H9 (cell line): ENCODE measurements around the gene ARHGAP8. TPM values are rescaled to one million over a fixed set of nuclear protein-coding genes. Genes with fewer than 3 reads are reported as not detected.

Source experiments
- DNase-seq: peaks from one replicate; pipeline ENCODE4 v3.0.0-alpha.2; 2017
- H2AFZ ChIP-seq: one replicate; pipeline ENCODE4 v1.6.1; 2013; ENCODE audit warnings: mild to moderate bottlenecking, low read length, control low read depth, moderate library complexity
- H2AK5ac ChIP-seq: 2 replicates; pipeline ENCODE4 v1.6.1; 2013; ENCODE audit warnings: low read length, control low read depth, mixed read lengths; ENCODE audit not compliant: insufficient read length
- H2BK120ac ChIP-seq: one replicate; pipeline ENCODE4 v1.6.1; 2013; ENCODE audit warnings: low read depth, mild to moderate bottlenecking, low read length, control low read depth, inconsistent platforms; ENCODE audit not compliant: poor library complexity, severe bottlenecking
- H2BK12ac ChIP-seq: 2 replicates; pipeline ENCODE4 v1.6.1; 2013; ENCODE audit warnings: low read length, control low read depth, mixed read lengths, low read depth; ENCODE audit not compliant: insufficient read length
- H2BK15ac ChIP-seq: 2 replicates; pipeline ENCODE4 v1.6.1; 2013; ENCODE audit warnings: low read depth, low read length, control low read depth
- H2BK20ac ChIP-seq: one replicate; pipeline ENCODE4 v1.6.1; 2013; ENCODE audit warnings: low read depth, mild to moderate bottlenecking, low read length, control low read depth, inconsistent platforms; ENCODE audit not compliant: poor library complexity, severe bottlenecking
- H2BK5ac ChIP-seq: 2 replicates; pipeline ENCODE4 v1.6.1; 2013; ENCODE audit warnings: low read length, control low read depth, mixed read lengths; ENCODE audit not compliant: insufficient read length
- H3K14ac ChIP-seq: 2 replicates; pipeline ENCODE4 v1.6.1; 2013; ENCODE audit warnings: low read length, control low read depth; ENCODE audit not compliant: insufficient read depth
- H3K18ac ChIP-seq: 2 replicates; pipeline ENCODE4 v1.6.1; 2013; ENCODE audit warnings: low read depth, mild to moderate bottlenecking, mixed read lengths, low read length, control low read depth; ENCODE audit not compliant: insufficient read length
- H3K23ac ChIP-seq: 2 replicates; pipeline ENCODE4 v1.6.1; 2013; ENCODE audit warnings: low read length, control low read depth, mixed read lengths, low read depth; ENCODE audit not compliant: insufficient read length
- H3K23me2 ChIP-seq: 2 replicates; pipeline ENCODE4 v1.6.1; 2013; ENCODE audit warnings: low read depth, mild to moderate bottlenecking, mixed read lengths, low read length, control low read depth; ENCODE audit not compliant: insufficient read length, poor library complexity, severe bottlenecking
- H3K27ac ChIP-seq: 2 replicates; pipeline ENCODE4 v1.5.1; 2013; ENCODE audit warnings: low read length, control low read depth, mixed read lengths, low read depth; ENCODE audit not compliant: insufficient read length
- H3K27me3 ChIP-seq: 2 replicates; pipeline ENCODE4 v1.6.1; 2013; ENCODE audit warnings: low read length, control low read depth, inconsistent platforms; ENCODE audit not compliant: insufficient read depth
- H3K4ac ChIP-seq: 2 replicates; pipeline ENCODE4 v1.6.1; 2013; ENCODE audit warnings: low read depth, mild to moderate bottlenecking, control low read depth, inconsistent platforms, low read length, moderate library complexity
- H3K4me1 ChIP-seq: 2 replicates; pipeline ENCODE4 v1.6.1; 2013; ENCODE audit warnings: low read length, control low read depth, inconsistent platforms; ENCODE audit not compliant: insufficient read depth
- H3K4me2 ChIP-seq: 2 replicates; pipeline ENCODE4 v1.6.1; 2013; ENCODE audit warnings: low read length, control low read depth, mixed read lengths; ENCODE audit not compliant: insufficient read length, insufficient read depth
- H3K56ac ChIP-seq: 2 replicates; pipeline ENCODE4 v1.6.1; 2013; ENCODE audit warnings: low read depth, mild to moderate bottlenecking, mixed read lengths, low read length, control low read depth; ENCODE audit not compliant: insufficient read length
- H3K79me1 ChIP-seq: 2 replicates; pipeline ENCODE4 v1.6.1; 2013; ENCODE audit warnings: low read depth, mild to moderate bottlenecking, moderate library complexity, low read length, control low read depth, inconsistent platforms; ENCODE audit not compliant: insufficient read depth, poor library complexity, severe bottlenecking
- H3K79me2 ChIP-seq: 2 replicates; pipeline ENCODE4 v1.6.1; 2013; ENCODE audit warnings: low read length, control low read depth, inconsistent platforms; ENCODE audit not compliant: insufficient read depth
- H3K9ac ChIP-seq: 2 replicates; pipeline ENCODE4 v1.6.1; 2013; ENCODE audit warnings: low read length, control low read depth, mixed read lengths; ENCODE audit not compliant: insufficient read length; ENCODE audit errors: extremely low read depth
- H3K9me3 ChIP-seq: one replicate; pipeline ENCODE4 v1.6.1; 2013; ENCODE audit warnings: low read depth, low read length, inconsistent platforms; ENCODE audit not compliant: control insufficient read depth
- H3T11ph ChIP-seq: one replicate; pipeline ENCODE4 v1.6.1; 2013; ENCODE audit warnings: mild to moderate bottlenecking, low read length, control low read depth, inconsistent platforms
- H4K20me1 ChIP-seq: one replicate; pipeline ENCODE4 v1.6.1; 2013; ENCODE audit not compliant: control insufficient read depth, insufficient read length, insufficient read depth
- H4K5ac ChIP-seq: 2 replicates; pipeline ENCODE4 v1.6.1; 2013; ENCODE audit warnings: low read depth, mild to moderate bottlenecking, mixed read lengths, low read length, control low read depth; ENCODE audit not compliant: insufficient read length
- H4K8ac ChIP-seq: replicated peaks from 2 replicates; pipeline ENCODE4 v1.6.1; 2013; ENCODE audit warnings: low read length, control low read depth, mixed read lengths, low read depth; ENCODE audit not compliant: insufficient read length
- H4K91ac ChIP-seq: 2 replicates; pipeline ENCODE4 v1.6.1; 2013; ENCODE audit warnings: low read depth, mild to moderate bottlenecking, moderate library complexity, mixed read lengths, low read length, control low read depth; ENCODE audit not compliant: insufficient read length
- H3K27ac Mint-ChIP-seq, 3 experiments: 2 replicates in 2 of 3; 3 replicates in 1 of 3; pipeline ENCODE4 v1.8.0; 2020 to 2021; ENCODE audit warnings: mixed read lengths in 3 of 3, mild to moderate bottlenecking in 1 of 3, moderate library complexity in 1 of 3
- H3K27me3 Mint-ChIP-seq: 2 replicates; pipeline ENCODE4 v1.8.0; 2021; ENCODE audit warnings: low read depth, mild to moderate bottlenecking, moderate library complexity, mixed read lengths
- H3K36me3 Mint-ChIP-seq, 3 experiments: 2 replicates in 2 of 3; 3 replicates in 1 of 3; pipeline ENCODE4 v1.8.0; 2020 to 2021; ENCODE audit warnings: low read depth in 3 of 3, mixed read lengths in 3 of 3; ENCODE audit not compliant: insufficient read depth in 1 of 3
- H3K4me1 Mint-ChIP-seq, 2 experiments: 2 replicates each; pipeline ENCODE4 v1.8.0; 2020; ENCODE audit warnings: mixed read lengths in 2 of 2
- H3K4me3 Mint-ChIP-seq, 2 experiments: 2 replicates in 1 of 2; 3 replicates in 1 of 2; pipeline ENCODE4 v1.8.0; 2020 to 2021; ENCODE audit warnings: mild to moderate bottlenecking in 2 of 2, mixed read lengths in 2 of 2, moderate library complexity in 1 of 2
- H3K9me3 Mint-ChIP-seq, 2 experiments: 2 replicates in 1 of 2; 3 replicates in 1 of 2; pipeline ENCODE4 v1.8.0; 2020; ENCODE audit warnings: mild to moderate bottlenecking in 2 of 2, mixed read lengths in 2 of 2, moderate library complexity in 1 of 2
- WGBS: extraction: QIAGEN DNeasy Blood & Tissue Kit; methylation state at CpG from one replicate; pipeline ENCODE4 v1.1.7; 2013; ENCODE audit warnings: missing lambda C conversion rate, low lambda C conversion rate, mixed read lengths; ENCODE audit not compliant: insufficient read length; ENCODE audit errors: extremely low coverage; 5-methylcytosine and 5-hydroxymethylcytosine counted together
- total RNA-seq: library from RNA; stranded (reverse); gene quantifications from 2 replicates; pipeline ENCODE4 v1.2.1, GENCODE V29; 2021
- TF ChIP-seq, protein P1 (sequence below): fragments of 200-600 bp; sonication (generic); conservative IDR thresholded peaks from 3 replicates; pipeline ENCODE4 v1.8.0; 2021; ENCODE audit warnings: antibody characterized with exemption, mild to moderate bottlenecking

ARHGAP8 gene
- total RNA-seq, 1 experiment from 2014 or later = 35.4 TPM

DNA sequence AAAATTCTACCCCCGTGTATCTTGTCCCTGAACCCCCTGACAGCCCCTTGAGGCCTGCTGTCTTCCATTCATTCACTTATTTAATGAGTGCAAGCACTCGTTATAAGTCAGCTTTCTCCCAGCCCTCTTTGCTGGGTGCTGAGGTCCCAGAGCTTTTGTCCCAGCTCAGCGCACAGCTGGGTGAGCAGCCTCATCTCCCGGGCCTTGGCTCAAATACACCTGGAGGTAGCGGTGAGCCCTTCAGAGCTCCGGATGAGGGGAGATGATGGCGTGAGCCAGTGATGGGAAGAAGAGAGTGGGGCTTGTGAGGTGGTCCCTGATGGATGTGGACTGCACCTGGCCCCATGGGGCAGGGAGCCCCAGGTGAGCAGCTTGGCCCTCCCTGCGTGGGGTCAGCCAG lies 18.1 kb upstream of the ARHGAP8 start:
- no peak overlapping the region for H3K4me2 ChIP-seq
- no peak overlapping the region for H4K91ac ChIP-seq
- no peak overlapping the region; the same call in 1 of the 2 replicates for H3K14ac ChIP-seq
- DNase-seq = no peak
- no peak overlapping the region for H3K23ac ChIP-seq
- no peak overlapping the region for H3K9ac ChIP-seq
- no peak overlapping the region for H2AK5ac ChIP-seq
- no peak overlapping the region for H4K8ac ChIP-seq
- H3K79me2 ChIP-seq = no peaks in the 10 kb centered on the region
- WGBS = no CpG with 5 or more reads among the region's 8 CpGs
- no peaks in the 10 kb centered on the region for H3K23me2 ChIP-seq
- H3K56ac ChIP-seq = no peak overlapping the region
- H4K20me1 ChIP-seq = no peaks in the 10 kb centered on the region
- H2BK120ac ChIP-seq = no peak overlapping the region
- TF ChIP-seq, protein P1, sequence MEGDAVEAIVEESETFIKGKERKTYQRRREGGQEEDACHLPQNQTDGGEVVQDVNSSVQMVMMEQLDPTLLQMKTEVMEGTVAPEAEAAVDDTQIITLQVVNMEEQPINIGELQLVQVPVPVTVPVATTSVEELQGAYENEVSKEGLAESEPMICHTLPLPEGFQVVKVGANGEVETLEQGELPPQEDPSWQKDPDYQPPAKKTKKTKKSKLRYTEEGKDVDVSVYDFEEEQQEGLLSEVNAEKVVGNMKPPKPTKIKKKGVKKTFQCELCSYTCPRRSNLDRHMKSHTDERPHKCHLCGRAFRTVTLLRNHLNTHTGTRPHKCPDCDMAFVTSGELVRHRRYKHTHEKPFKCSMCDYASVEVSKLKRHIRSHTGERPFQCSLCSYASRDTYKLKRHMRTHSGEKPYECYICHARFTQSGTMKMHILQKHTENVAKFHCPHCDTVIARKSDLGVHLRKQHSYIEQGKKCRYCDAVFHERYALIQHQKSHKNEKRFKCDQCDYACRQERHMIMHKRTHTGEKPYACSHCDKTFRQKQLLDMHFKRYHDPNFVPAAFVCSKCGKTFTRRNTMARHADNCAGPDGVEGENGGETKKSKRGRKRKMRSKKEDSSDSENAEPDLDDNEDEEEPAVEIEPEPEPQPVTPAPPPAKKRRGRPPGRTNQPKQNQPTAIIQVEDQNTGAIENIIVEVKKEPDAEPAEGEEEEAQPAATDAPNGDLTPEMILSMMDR = no peak
- H2AFZ ChIP-seq = no peak overlapping the region
- no peak overlapping the region for H3K18ac ChIP-seq
- H2BK15ac ChIP-seq = no peak overlapping the region
- no peak overlapping the region for H3K4me3 Mint-ChIP-seq
- no peak overlapping the region for H3T11ph ChIP-seq
- no peak overlapping the region for H3K27ac ChIP-seq
- peaks cover 4% of the 10 kb centered on the region for H3K27me3 Mint-ChIP-seq
- H3K79me1 ChIP-seq = no peaks in the 10 kb centered on the region
- no peaks in the 10 kb centered on the region; the same call in 1 of the 2 replicates for H3K4me1 ChIP-seq
- no peaks in the 10 kb centered on the region for H3K27me3 ChIP-seq
- H3K36me3 Mint-ChIP-seq = no peaks in the 10 kb centered on the region
- peak overlapping the region in 1 of 3 experiments; percentile 67; a peak in 3 of 7 replicates for H3K27ac Mint-ChIP-seq
- no peak overlapping the region for H3K4ac ChIP-seq
- H4K5ac ChIP-seq = no peak overlapping the region
- H2BK12ac ChIP-seq = no peak overlapping the region
- no peak overlapping the region for H2BK5ac ChIP-seq
- no peaks in the 10 kb centered on the region for H3K9me3 Mint-ChIP-seq
- H3K9me3 ChIP-seq = no peaks in the 10 kb centered on the region
- H2BK20ac ChIP-seq = no peak overlapping the region
- H3K4me1 Mint-ChIP-seq = peaks cover 14 to 39% of the 10 kb centered on the region in 2 experiments
